Lower leg skin (tissue), 4 donors: ENCODE results near the gene TM4SF4. TPM values are rescaled to one million over a fixed set of nuclear protein-coding genes. Genes with fewer than 3 reads are reported as not detected.

ENCODE experiments used
- DNase-seq, 2 donors: peaks; one replicate each; pipeline ENCODE4 v3.0.0-alpha.2; 2019; ENCODE audit warnings: low spot score in 2 of 2
- H3K4me3 ChIP-seq: fragments of 200-600 bp; sonication (generic); 2 replicates; pipeline ENCODE4 v1.5.1; 2017; ENCODE audit warnings: mild to moderate bottlenecking, low read depth; ENCODE audit not compliant: poor library complexity, severe bottlenecking
- CTCF ChIP-seq, 3 donors: fragments of 450-650 bp; IDR thresholded peaks; one replicate each; pipeline ENCODE4 v1.5.1; 2016; ENCODE audit warnings: antibody characterized with exemption in 3 of 3, mild to moderate bottlenecking in 3 of 3, moderate library complexity in 2 of 3
- POLR2A ChIP-seq, 2 donors: fragments of 450-650 bp; IDR thresholded peaks; one replicate each; pipeline ENCODE4 v1.6.1; 2016 to 2017; ENCODE audit warnings: antibody characterized with exemption in 2 of 2, mild to moderate bottlenecking in 1 of 2, moderate library complexity in 1 of 2
- WGBS, 2 donors: methylation state at CpG; one replicate each; pipeline ENCODE4 v1.1.5; 2018; 5-methylcytosine and 5-hydroxymethylcytosine counted together
- intact Hi-C: fragments of 100-400 bp; cut with DNase I; formaldehyde crosslinking; loops from one replicate; pipeline ENCODE4 v1.15.0; 2023; ENCODE audit warnings: low total_unique reads
- total RNA-seq, 4 donors: library from RNA; depleted of rRNA; stranded (reverse); fragments of >200 nt; gene quantifications; one replicate each; pipeline ENCODE4 v1.1.0, GENCODE V29; 2016

Gene TM4SF4
- total RNA-seq, 4 donors from 2014 or later = not detected

- intact Hi-C loops = no loop called here
- WGBS, 2 donors = 78% methylated on average over 15 of the region's 15 CpGs
- no peak for TF ChIP-seq CTCF (IDR thresholded peaks at IDR 0.05)
- TF ChIP-seq POLR2A (IDR thresholded peaks at IDR 0.05) = no peak
- peak; percentile 48 to 90 for DNase-seq
- no peak overlapping the region for H3K4me3 ChIP-seq
Observed at GRCh38 chr3:149480326-149481017, 6.0 kb downstream of the TM4SF4 start.

GRCh38 chr3:149481056-149481455 is 6.6 kb downstream of the TM4SF4 start:
- WGBS, 2 donors = 88 to 92% methylated on average over 3 of the region's 3 CpGs
- intact Hi-C loops = no loop called here
- TF ChIP-seq CTCF (IDR thresholded peaks at IDR 0.05) (no peak), POLR2A (IDR thresholded peaks at IDR 0.05) (no peak)
- DNase-seq = no peak
- no peak overlapping the region for H3K4me3 ChIP-seq

GRCh38 chr3:149481491-149481890 is 7.0 kb downstream of the TM4SF4 start:
- no peak overlapping the region for H3K4me3 ChIP-seq
- WGBS, 2 donors = 91 to 96% methylated on average over 2 of the region's 2 CpGs
- TF ChIP-seq CTCF (IDR thresholded peaks at IDR 0.05) (no peak), POLR2A (IDR thresholded peaks at IDR 0.05) (no peak)
- intact Hi-C loops = no loop called here
- DNase-seq = no peak

- intact Hi-C loops = no loop called here
- no peak for DNase-seq
- TF ChIP-seq POLR2A (IDR thresholded peaks at IDR 0.05) (no peak), CTCF (IDR thresholded peaks at IDR 0.05) (no peak)
- H3K4me3 ChIP-seq = no peak overlapping the region
- WGBS, 2 donors = 57 to 58% methylated on average over 5 of the region's 5 CpGs
Observed at GRCh38 chr3:149486726-149487125, 12.2 kb downstream of the TM4SF4 start.

- intact Hi-C loops = no loop called here
- H3K4me3 ChIP-seq = no peak overlapping the region
- DNase-seq = no peak
- TF ChIP-seq CTCF (IDR thresholded peaks at IDR 0.05) (no peak), POLR2A (IDR thresholded peaks at IDR 0.05) (no peak)
- WGBS, 2 donors = 77 to 81% methylated on average over 6 of the region's 6 CpGs
Observed at GRCh38 chr3:149487598-149488197, 13.2 kb downstream of the TM4SF4 start.
